Left hindlimb (tissue), 1 donor: Measurements from ENCODE around the gene CXCL9.
"Not testable (repeated sequence)": the region's sequence is repeated elsewhere in the genome, so short reads cannot be mapped to it uniquely, and the experiment has no call there.

Experiments used
- DNase-seq: peaks from one replicate; pipeline ENCODE4 v3.0.0-alpha.2; 2018

CXCL9 gene

DNA sequence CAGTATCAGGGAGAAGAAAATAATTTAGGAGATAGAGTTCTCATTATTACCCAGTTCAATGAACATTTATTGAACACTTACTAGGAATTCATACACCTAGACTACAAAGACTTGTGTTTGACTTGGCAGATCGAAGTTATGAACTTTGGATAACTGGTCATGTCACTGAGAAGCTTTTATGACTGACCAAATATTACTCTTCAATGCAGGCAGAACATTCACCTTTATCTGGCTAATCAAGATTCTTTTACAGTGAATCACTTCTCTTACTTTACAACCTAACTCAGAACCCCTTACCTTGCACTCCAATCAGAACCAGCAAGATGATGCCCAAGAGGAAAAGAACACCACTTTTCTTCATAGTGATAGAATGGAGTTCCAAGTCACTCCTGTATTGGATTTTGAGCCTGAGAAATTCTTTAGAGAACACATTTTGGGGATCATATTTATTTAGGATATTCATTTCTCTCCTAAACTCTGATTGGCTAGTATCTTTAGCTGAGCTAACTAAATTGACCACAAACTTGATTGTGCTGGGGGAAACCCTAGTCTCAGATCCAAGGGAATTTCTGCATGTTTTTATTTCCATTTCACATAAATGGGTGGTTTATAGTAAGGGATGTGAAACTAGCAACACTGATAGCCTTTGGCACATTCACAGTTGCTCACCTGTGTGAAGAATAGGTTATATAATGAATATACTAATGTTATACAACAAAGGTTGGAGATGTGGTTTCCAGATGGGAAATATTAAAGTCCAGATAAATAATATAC is at the start of gene CXCL9:
TSS of gene CXCL9 (minus strand) at position 421 of the 774 bp plus-strand sequence. CDS start at position 361, 60 bp downstream.
- no peak for DNase-seq

DNA sequence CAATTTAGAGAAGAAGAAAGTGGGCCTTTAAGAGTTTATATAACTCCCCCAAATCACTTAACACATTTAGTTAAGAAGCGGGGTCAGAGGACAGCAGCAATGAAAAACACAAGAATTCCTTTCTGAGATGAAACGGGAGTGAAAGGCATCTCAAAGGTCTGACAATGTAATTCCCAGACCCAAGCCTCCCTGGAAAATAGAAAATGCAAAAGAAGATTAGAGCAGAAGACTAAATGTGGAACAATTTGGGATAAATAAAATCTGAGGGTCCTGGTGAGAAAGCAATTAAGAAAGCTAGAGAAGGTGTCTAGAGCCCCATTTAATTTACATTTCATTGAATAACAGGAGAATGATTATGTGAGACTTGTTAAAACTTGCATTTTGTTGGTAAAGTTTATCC is 48.1 kb upstream of the CXCL9 start:
- DNase-seq: no peak

DNA sequence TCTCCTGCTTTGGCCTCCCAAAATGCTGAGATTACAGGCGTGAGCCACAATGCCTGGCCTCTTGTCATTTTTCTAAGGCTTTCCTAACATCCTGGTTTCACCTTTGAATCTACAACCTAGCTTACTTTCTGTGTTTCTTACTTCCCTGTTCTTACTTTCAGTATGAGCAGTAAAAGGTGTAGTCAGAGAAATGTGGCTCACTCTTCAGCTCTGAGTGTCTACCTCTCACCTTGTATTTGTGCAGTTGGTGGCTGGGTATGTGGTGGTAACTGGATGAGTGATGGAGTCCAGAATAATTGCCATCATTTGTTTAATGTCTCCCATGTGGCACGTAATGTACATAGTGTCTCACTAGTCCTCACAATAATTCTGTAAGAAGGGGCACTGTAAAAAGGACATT is 47.7 kb upstream of the CXCL9 start:
- no peak for DNase-seq

DNA sequence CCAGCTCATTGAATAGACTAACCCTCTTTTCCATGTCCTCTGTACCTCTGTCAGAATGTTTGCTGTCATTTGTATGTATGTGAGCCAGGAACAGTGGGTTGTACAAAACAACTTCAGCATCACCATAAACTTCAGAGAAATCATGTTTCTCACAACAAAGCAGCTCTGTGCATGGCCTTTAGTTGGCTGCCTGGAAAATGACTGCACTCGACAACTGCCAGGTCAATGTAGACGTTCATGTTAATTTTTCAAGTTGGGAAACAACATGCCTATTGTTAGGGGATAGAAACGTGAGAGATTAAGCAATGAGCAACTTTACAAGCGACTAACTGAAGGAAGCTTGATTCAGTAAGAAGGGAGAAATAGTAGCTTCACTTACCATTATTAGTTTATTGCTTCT is 46.4 kb upstream of the CXCL9 start:
- no peak for DNase-seq

DNA sequence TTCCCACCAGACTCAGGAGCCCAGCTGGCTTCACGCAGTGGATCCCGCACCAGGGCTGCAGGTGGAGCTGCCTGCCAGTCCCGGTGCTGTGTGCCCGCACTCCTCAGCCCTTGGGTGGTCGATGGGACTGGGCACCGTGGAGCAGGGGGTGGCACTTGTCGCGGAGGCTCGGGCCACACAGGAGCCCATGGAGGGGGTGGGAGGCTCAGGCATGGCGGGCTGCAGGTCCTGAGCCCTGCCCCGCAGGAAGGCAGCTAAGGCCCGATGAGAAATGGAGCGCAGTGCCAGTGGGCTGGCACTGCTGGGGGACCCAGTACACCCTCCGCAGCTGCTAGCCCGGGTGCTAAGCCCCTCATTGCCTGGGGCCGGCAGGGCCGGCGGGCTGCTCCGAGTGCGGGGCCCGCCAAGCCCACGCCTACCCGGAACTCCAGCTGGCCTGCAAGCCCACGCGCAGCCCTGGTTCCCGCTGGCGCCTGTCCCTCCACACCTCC is 43.3 kb upstream of the CXCL9 start:
- not testable (repeated sequence) for DNase-seq

- DNase-seq: not testable (repeated sequence)
Measured at GRCh38 chr4:76049860-76050416, 42.6 kb upstream of the CXCL9 start.

DNA sequence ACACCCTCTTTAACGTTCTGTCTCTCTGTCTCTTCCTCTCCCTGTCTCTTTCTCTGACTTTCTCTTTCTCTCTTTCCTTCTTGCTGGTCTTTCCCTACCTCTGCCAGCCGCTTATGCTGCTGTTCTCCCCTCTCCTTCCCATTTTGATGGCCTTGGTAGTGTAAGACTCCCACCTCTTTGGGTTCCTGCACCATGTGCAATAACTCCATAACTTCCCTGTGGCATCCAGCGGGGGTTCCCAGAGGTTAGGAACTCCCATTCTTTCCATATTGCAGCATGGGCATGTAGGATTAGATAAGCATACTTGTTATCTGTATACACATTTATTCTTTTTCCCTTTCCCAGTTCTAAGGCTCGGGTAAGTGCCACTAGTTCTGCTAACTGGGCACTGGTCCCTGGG is 37.4 kb upstream of the CXCL9 start:
- not testable (repeated sequence) for DNase-seq

GRCh38 chr4:76043306-76043705 is 36.0 kb upstream of the CXCL9 start:
- DNase-seq: not testable (repeated sequence)

- not testable (repeated sequence) for DNase-seq
Measured at GRCh38 chr4:76042241-76042998, 35.1 kb upstream of the CXCL9 start.

GRCh38 chr4:76036855-76037254 is 29.5 kb upstream of the CXCL9 start:
- no peak for DNase-seq

DNA sequence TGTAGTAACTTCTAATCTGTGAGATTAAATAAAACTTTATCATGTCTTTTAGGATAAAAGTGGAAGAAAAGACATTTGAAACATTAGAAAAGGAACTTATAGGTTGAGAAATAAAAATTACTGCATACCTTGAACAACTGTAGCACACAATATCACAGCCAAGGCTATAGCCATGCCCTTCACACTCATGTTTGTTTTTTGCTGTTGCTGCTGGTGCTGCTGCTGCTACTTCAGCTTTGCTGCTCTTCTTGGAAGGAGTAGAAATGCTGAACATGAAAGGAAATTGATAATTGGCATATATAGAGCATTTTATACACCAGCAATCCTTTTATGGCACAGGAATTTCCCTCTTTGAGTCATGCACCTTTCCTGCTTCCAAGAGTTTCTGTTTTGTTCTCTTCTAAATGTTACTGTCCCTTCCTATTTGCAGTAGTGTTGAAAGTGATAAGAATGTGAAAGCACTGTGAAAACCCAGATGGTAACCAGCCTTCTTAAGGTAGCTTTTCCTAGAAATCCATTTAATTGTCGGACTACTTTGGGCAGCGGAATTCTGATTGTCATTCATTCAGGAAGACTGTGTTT is 28.6 kb upstream of the CXCL9 start, which contains the start of gene CXCL11:
TSS of gene CXCL11 (minus strand) at position 272 of the 582 bp plus-strand sequence. CDS start at position 189, 83 bp downstream.
- no peak for DNase-seq

DNA sequence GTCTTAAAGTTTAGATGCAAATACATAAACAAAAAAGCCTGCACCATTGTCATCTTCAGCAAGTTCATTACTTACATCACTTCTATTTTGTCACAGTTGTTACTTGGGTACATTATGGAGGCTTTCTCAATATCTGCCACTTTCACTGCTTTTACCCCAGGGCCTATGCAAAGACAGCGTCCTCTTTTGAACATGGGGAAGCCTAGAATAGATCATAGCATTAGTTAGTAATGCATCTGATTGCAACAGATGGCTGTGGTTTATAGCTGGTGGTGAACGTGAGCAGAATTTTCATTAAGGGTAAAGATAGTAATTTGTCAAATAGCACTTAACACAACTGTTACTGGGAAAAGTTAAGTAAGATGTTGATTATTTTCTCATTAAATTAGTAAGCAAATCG is 27.8 kb upstream of the CXCL9 start:
- DNase-seq: no peak

- no peak for DNase-seq
Measured at GRCh38 chr4:76029300-76029699, 22.0 kb upstream of the CXCL9 start.

- no peak for DNase-seq
Measured at GRCh38 chr4:76028350-76028765, 21.0 kb upstream of the CXCL9 start.

- no peak for DNase-seq
Measured at GRCh38 chr4:76024065-76024464, 16.8 kb upstream of the CXCL9 start.

DNA sequence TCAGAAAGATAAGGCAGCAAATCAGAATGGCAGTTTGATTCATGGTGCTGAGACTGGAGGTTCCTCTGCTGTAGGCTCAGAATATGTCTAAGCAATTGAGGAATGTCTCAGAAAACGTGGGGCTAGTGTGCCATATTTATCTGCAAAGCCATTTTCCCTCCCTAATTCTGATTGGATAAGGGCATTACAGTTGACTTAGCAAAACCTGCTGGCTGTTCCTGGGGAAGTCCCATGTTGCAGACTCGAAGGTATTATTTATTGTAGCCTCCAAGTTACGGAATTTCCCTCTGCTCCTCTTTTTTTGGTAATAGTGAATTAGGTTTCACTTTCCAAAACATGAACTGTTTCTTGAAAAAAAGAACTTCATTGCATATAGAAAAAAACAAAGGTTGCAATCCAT is 16.1 kb upstream of the CXCL9 start, which contains the start of gene CXCL10:
TSS of gene CXCL10 (minus strand) at position 109 of the 400 bp plus-strand sequence. CDS start at position 43, 66 bp downstream.
- DNase-seq: no peak

DNA sequence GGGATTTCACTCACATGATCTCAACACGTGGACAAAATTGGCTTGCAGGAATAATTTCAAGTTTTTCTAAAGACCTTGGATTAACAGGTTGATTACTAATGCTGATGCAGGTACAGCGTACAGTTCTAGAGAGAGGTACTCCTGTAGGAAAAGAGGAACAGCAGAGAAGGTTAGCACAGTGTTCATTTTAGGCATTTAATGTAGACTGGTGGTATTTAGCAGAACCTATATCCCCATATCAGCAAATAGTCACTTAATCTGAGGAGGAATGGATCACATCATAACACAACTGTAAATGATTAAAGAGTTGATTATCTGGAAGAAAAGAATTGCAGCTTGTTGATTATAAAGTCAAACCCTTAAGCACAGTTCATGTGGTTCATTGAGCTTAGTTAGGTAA is 15.4 kb upstream of the CXCL9 start:
- DNase-seq: no peak

DNA sequence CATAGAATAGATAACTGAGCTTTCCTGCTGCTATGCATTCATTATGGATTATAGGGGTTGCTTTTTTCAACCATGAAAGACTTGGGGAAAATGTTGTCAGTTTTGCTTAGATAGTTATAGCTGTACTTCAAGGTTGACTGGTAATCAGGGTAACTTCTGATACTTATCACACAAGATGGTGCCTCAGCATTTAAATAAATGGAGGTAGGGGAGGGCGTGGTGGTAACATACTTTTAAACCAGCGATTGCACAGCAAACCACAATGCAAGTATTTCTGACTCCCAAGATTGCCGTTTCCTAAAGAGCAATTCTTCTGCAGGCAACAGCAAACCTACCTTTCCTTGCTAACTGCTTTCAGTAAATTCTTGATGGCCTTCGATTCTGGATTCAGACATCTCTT is 14.7 kb upstream of the CXCL9 start:
- no peak for DNase-seq

- no peak for DNase-seq
Measured at GRCh38 chr4:76017056-76017686, 9.9 kb upstream of the CXCL9 start.

GRCh38 chr4:76016393-76016792 is 9.1 kb upstream of the CXCL9 start:
- no peak for DNase-seq

GRCh38 chr4:76013540-76013939 is 6.2 kb upstream of the CXCL9 start:
- DNase-seq: no peak

DNA sequence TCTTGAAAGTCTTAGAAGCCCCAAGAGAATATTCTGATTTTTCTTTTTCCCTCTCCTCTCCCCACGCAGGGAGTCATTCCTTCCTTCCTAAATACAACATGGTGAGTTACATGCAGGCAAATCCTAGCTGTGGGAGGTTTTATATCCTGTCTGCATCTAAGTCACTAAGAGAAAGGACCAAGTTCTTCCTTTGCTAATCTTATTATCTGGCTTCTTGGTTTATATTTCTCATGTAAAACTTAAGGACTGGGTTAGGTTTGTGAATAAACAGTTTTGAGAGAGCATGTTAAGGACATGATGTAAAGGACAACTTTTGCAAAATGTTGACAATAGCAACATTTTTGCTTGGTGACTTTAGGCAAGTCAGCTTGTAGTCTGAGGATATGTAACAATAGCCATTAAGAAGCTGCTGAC is 5.1 kb upstream of the CXCL9 start:
- DNase-seq: no peak
